Non-pigmented ciliary epithelial cell (primary cell): ENCODE results near the gene VPREB3.
"Not testable (repeated sequence)": the region's sequence is repeated elsewhere in the genome, so short reads cannot be mapped to it uniquely, and the experiment has no call there.

Source experiments
- DNase-seq: peaks from one replicate; pipeline ENCODE4 v3.0.0-alpha.2; 2010; ENCODE audit warnings: low read depth

The VPREB3 gene

GRCh38 chr22:23742505-23743264 lies 11.5 kb downstream of the VPREB3 start:
- DNase-seq: no peak

GRCh38 chr22:23737696-23738095 lies 16.5 kb downstream of the VPREB3 start:
- DNase-seq: no peak

GRCh38 chr22:23728108-23728507 lies 26.1 kb downstream of the VPREB3 start:
- not testable (repeated sequence) for DNase-seq

GRCh38 chr22:23722724-23723123 lies 31.5 kb downstream of the VPREB3 start:
- DNase-seq: no peak

GRCh38 chr22:23722160-23722559 lies 32.1 kb downstream of the VPREB3 start:
- no peak for DNase-seq

- no peak for DNase-seq
These were observed 33.4 kb downstream of the VPREB3 start for GRCh38 chr22:23720855-23721254.

- no peak for DNase-seq
These were observed 35.7 kb downstream of the VPREB3 start for GRCh38 chr22:23718371-23719165.

GRCh38 chr22:23716811-23717801 lies 37.1 kb downstream of the VPREB3 start:
- peak; percentile 37 for DNase-seq

GRCh38 chr22:23715806-23716375 lies 38.3 kb downstream of the VPREB3 start:
- no peak for DNase-seq

- DNase-seq: no peak
These were observed 39.3 kb downstream of the VPREB3 start for GRCh38 chr22:23714596-23715578.

- no peak for DNase-seq
These were observed 40.3 kb downstream of the VPREB3 start for GRCh38 chr22:23713696-23714595.

GRCh38 chr22:23712256-23712655 lies 42.0 kb downstream of the VPREB3 start:
- DNase-seq: no peak

- no peak for DNase-seq
These were observed 45.1 kb downstream of the VPREB3 start for GRCh38 chr22:23709107-23709506.

- DNase-seq: no peak
These were observed 46.0 kb downstream of the VPREB3 start for GRCh38 chr22:23708270-23708669.

GRCh38 chr22:23705358-23705757 lies 48.9 kb downstream of the VPREB3 start:
- no peak for DNase-seq

- no peak for DNase-seq
These were observed 49.4 kb downstream of the VPREB3 start for GRCh38 chr22:23704829-23705228.

- DNase-seq: no peak
These were observed 50.2 kb downstream of the VPREB3 start for GRCh38 chr22:23704062-23704461.
